ENCODE data around the gene BICRA.
"Not testable (repeated sequence)": the region's sequence is repeated elsewhere in the genome, so short reads cannot be mapped to it uniquely, and the experiment has no call there.

Gene BICRA

DNA sequence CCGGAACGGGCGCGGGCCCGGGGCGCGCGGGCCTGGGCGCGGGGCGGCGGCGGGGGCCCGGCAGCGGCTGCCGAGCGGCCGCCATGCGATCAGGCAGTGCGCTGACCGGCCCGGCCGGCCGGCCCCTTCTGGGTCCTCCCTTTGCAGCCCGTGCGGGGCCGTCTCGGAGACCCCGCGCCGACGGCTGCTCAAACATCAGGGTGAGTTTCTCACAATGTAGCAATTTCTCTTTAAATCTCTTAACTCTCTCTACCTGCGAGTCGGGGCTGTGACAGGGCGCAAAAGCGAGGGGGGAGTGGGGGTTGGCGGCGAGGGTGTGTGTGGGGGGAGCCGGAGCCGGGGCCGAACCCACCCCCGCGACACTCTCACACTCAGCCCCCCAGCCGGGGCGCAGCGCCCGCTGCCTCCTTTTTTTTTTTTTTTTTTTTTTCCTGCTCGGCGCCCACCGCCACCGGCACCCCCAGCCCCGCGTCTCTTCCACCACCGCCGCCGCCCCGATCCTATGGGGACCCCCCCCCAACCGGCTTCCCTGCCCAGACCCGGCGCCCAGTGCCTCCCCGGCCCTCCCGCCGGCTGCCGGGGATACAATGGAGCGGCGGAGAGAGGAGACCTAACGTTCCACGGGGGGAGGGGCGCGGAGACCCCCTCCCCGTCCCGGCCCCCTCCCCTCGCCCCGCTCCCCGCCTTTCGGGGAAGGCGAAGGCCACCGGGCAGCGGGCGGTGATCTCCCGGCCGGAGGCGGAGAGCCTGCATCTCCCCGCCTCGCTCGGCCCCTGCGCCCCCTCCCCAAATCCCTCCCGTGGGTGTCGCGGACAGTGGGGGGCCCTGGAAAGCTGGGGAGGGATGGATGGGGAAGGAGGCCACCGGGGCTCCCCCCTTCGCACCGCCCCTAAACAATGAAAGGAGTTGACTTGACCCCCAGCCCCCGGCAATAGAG lies at the start of gene BICRA:
BICRA (plus strand) TSS at position 166 of the 937 bp plus-strand sequence. CDS start 64,441 bp downstream, outside the sequence.
- DNase-seq = peak; percentile 73 to 74

DNA sequence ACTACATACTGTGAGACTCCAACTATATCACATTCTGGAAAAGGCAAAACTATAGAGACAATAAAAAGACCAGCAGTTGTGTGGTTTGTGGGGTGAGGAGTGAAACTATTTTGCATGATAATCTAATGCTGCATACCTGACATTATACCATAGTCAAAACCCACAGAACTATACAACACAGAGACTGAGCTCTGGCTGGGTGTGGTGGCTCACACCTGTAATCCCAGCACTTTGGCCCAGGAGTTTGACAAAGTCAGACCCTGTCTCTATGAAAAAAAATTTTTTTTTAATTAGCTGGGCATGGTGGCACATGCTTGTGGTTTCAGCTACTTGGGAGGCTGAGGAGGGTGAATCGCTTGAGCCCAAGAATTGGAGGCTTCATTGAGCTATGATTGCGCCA lies 47.9 kb upstream of the BICRA start:
- DNase-seq = no peak

DNA sequence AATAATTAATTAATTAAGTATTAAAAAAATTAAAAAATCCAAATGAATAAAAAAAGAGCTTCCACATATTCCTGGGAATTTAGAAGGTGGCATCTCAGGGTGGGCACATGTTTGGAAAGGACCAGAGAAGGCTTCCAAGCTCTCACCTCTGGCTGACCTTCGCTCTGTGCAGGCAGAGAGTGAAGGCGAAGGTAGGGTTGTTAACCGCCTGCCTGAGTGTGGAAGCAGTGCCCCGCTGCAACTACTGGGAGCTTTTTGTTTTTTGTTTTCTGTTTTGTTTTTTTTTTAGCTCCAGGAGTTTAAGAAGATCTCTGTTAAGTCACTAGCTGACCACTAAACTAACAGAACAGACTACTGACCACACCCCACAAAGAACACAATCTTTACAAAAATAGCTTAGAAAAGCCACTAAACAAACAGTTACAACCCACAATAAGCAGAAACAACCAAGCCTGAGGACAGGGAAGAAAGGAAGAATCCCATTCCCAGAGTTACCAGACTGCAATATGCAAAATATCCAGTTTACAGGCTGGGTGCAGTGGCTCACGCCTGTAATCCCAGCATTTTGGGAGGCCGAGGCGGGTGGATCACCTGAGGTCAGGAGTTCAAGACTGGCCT lies 47.4 kb upstream of the BICRA start:
- DNase-seq = no peak

DNA sequence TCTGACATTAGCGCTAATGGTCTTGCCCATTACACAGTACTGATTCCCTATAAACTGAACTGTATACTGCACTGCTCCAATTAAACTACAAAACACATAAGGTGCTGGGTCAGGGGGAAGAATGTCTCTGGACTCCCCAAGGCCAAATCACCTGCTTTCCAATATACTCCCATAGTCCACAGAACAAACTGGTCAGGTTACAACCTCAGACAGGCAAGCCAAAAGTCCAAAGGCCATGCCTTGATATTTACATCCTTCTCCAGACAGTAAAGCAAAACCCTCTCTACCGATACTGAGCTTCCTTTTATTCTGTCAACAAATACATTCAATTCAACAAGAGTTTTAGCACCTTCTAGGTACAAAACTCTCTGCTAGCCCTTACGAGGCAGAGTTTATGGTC lies 44.9 kb upstream of the BICRA start:
- no peak for DNase-seq

DNA sequence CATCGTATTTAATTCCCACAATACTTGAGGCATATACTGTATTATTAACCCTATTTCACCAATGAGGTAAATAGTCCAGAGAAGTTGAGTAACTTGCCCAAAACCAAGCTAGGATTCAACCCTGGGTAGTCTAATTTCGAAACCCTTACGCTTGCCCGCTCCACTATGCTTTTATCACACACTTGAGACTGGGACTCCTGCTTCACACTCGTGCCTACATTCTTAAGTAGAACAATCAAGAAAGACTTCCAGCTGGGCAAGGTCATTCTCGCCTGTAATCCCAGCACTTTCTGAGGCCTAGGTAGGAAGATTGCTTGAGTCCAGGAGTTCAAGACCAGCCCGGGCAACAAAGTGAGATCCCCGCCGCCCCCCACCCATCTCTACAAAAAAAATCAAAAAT lies 39.6 kb upstream of the BICRA start:
- no peak for DNase-seq

DNA sequence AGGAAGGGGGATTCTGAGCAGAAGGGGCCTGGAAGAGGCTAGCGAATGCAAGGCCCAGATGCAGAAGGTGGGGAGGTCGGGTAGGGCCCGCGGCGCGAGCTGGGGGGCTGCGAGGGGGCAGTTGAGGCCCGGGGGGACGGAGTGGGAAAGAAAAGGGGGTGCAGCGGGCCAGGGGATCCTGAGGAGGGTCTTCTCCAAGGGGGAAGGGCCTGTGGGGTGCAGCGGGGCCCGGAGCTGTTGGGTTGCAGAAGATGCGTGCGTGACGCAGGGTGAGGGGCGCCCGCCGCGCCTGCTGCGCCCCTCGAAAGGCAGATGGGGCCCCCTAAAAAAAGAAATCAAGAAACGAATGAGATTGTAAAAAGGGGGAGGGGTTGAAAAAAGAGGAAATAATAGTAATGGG lies 36.3 kb upstream of the BICRA start:
- no peak for DNase-seq

DNA sequence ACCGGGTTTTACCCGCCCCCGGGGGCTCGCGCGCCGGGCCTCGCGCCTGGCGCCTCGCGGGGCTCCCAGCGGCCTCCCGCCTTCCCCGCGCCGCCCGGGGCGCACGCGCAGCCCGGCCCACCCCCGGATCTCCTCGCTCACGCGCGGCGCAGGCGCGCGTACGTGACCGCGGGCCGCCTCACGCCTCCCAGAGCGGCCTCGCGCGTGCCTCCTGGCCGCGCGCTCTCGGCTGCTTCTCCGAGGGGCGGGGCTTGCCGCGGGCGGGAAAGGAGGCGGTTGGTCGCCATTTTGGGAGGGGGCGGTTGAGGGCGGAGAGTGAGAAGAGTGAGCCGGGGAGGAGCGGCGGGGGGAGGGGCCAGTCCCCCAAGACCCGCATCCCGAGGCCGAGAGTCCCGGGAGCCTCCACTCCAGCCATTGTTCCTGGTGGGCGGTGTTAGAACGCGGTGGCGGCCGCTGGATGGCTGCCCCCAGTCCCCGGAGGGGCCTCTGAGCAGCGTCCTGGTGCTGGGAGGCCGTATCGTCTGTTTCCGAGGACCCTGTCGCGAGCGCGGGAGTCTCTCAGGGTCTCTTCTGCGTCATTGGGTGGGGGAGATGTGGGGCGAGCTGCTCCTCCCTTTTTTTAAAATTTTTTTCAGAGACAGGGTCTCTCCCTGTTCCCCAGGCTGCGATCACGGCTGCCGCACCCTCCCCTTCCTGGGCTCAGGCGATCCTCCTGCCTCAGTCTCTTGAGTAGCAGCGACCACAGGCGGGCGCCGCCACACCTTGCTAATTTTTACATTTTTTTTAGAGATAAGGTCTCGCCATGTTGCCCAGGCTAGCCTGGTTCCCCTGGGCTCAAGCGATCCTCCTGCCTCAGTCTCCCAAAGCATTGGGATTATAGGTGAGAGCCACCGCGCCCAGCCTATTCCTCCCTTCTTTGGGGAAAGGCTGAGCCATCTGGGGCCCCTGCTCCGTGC lies 35.6 kb upstream of the BICRA start, which contains the start of gene ZNF541:
ZNF541 (minus strand) TSS at position 78 of the 956 bp plus-strand sequence. CDS start 17,292 bp downstream, outside the sequence.
- peak; percentile 87 to 88 for DNase-seq

DNA sequence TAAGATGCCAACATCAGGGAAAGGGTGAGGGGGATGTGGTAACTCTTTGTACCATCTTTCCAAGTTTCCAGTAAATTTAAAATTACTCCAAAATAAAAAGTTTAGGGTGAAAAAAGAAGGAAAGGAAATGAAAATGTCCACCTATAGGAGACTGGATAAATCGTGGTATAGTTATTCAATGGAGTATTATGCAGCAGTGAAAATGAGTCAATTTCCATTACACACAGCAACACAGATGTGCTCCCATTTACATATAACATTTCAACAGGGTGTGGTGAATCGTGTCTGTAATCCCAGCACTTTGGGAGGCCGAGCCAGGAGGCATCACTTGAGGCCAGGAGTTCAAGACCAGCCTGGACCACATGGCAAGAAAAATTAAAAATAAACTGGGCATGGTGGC lies 28.5 kb upstream of the BICRA start:
- DNase-seq = no peak

DNA sequence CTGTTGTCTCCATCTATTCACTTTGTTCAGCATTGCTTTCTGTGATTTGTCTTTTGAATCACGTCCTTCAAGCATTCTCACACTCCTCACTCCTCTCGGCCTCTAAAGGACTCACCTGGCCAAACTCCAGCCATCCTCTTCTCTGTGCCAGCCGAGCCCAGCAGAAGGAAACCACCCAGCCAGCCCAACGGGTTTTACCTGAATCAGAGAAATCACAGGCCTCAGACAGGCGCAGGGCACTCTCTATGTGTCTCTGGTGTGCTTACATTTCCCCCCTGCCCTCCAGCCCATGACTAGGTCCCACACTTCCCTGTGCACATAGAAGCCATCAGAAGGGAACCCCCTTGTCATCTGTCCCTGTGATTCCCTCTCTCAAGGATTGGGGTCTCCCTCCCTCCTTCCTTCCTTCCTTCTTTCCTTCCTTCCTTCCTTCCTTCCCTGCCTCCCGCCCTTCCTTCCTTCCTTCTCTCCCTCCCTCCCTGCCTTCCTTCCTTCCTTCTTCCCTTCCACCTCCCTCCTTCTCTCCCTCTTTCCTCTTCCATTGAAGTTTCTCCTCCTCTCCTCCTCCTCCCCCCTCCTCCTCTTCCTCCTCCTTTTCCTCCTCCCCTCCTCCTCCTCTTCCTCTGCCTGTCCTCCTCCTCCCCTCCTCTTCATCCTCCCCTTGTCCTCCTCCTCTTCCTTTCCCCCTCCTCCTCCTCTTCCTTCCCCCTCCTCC lies 27.2 kb upstream of the BICRA start:
- no peak for DNase-seq

DNA sequence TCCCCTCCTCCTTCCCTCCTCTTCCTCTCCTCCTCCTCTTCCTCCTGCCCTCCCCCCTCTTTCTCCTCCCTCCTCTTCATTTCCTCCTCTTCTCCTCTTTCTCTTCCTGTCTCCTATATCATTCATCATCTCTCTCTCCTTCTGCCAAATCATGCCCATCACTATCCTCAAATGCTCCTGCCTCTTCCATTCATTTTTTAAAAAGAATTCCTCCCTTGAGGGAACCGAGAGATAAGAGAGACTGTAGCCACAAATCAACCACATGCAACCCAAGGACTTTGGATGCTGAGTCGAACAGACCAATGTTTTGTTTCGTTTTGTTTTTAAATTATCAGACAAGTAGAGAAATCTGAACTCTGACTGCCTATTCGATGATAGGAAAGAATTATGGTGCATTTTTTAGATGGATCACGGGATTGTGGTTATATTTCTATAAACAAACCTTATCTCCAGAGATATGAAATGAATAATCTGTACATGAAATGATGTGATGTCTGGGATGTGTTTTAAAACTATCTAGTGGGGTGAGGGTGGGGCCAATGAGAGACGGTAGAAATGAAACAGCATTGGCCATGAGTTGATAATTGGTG lies 26.5 kb upstream of the BICRA start:
- DNase-seq = no peak

DNA sequence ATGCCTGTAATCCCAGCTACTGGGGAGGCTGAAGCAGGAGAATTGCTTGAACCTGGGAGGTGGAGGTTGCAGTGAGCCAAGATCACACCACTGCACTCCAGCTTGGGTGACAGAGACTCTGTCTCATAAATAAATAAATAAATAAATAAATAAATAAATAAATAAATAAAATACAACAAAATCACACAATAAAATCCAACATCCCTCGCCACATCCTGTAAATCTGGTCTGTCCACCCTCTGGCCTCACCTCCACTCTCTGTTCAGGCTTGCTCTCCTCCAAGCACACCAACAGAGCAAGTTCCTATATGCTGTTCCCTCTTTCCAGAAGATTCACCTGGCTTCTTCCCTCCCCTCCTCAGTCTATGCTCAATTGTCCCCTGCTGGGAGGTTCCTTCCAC lies 25.8 kb upstream of the BICRA start:
- DNase-seq = not testable (repeated sequence)

DNA sequence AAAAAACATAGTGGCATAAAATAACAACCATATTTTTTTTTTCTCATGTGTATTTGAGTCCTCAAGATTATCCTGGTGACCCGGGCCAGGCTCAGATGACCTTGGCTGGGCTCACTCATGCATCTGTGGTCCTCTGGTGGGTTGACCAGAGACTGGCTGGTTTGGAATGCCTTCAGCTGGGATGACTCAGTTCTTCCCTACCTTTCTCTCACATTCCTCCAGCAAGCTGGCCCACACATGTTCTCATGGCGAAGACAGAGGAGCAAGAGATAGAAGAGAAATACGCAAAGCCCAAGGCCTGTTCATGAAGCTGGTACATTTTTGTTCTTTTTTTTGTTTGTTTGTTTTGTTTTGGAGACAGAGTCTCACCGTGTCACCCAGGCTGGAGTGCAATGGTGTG lies 21.6 kb upstream of the BICRA start:
- no peak for DNase-seq

DNA sequence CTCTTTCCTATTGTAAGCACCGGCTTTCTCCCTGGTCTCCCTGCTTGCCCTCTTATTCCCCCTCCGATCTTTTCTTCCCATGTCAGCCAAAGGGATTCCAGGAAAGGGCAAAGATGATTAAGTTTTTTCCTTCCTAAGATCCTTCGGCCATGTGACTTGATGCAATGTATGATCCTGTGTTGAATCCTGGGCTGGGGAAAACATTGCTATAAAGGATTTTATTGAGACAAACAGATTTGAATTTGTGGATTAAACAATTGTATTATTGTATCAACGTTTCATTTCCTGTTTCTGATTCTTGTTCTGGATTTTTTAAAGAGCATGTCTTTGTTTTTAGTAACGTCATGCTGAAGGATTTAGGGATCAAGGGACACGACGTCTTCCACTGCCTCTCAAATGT lies 19.1 kb upstream of the BICRA start:
- DNase-seq = no peak

DNA sequence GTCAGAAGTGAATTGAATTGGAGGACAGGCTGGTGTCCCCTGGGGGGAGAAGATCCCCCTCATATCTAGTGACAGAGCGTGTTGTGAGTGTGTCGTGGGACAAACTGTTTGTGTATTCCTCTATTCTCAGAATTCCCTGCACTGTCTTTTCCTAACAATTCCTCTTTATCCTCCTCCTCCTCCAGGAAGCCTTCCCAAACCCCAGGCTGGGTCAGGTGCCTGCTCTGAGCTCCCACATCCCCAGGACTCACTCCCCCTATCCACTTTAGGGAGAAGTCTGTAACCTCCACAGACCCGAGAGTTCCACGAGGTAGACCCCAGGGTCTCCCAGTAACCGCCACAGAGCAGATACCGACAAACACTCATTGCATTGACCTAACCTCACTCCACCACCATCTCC lies 15.1 kb upstream of the BICRA start:
- no peak for DNase-seq

DNA sequence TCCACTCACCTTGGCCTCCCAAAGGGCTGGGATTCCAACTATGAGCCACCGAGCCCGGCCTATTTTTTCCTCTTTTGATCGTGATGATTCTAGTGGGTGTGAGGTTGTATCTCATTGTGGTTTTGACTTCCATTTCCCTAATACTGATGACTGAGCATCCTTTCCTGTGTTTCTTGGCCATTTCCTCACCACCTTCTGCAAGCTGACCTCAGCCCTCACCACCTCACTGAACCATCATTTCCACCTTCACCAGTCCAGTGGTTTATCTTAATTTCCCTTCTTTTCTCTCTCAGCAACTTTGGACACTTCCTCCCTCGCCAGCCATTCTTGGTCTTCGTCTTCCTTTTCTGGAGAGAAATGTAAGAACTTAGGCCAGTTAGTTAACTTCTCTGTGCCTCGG lies 13.0 kb upstream of the BICRA start:
- no peak for DNase-seq

DNA sequence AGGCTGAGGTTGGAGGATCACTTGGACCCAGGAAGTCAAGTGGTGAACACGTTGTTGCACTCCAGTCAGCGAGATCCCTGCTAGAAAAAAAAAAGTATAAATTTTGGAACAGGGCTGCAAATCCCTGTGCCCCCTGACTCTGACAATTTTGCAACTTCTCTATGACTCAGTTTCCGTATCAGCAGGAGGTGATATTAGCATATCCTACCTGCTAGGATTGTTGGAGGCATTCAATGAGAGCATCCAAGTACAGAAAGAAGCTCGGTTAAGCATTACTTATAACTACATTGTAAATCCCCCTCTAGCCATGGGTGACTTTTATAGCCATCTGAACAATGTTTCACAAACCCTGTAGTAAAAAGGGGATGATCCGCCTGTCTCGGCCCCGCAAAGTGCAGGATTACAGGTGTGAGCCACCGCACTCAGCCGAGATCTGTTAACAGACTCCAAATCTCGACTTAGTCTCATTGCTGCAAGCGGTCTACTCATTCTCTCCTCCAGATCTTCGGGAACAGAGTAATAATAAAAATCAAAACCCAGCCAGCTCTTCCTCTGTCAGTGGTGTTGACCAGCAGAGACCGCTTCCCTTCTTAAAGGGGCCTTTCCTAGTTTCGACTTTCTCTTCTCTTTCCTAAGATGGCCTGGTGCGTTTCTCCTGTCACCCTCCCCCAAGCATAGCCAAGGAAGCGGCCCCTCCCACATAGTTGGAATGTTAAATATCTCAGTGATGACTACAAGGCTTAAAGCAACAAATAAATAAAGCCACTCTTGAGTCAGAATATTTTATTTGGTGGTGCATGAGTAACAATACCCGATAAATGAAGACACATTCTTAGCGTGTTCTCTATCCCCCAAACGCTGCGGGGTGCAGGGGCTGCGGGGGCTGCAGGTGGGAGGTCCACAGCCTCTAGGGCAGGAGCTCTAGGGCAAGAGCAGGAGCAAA lies 10.3 kb upstream of the BICRA start:
- no peak for DNase-seq

DNA sequence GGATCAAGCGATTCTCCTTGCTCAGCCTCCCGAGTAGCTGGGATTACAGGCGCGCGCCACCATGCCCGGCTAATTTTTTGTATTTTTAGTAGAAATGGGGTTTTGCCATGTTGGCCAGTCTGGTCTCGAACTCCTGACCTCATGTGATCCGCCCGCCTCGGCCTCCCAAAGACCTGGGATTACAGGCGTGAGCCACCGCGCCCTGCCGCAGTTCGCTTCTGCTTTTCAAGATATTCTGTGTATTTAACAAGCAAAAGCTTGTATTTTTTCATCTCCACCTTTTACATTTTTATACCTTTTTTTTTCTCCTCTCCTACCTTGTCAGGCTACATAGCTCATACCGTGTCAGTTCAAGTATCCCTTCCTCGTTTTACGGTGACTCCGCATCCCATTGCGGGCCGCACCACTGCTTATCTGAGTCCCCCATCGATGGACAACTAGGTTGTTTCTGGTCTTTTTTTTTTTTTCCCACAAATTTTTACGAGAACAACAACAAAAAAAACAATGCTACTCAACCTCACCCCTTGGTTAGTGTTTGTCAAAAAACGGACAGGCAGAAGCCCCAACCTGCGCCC lies 9.2 kb upstream of the BICRA start:
- DNase-seq = not testable (repeated sequence)

DNA sequence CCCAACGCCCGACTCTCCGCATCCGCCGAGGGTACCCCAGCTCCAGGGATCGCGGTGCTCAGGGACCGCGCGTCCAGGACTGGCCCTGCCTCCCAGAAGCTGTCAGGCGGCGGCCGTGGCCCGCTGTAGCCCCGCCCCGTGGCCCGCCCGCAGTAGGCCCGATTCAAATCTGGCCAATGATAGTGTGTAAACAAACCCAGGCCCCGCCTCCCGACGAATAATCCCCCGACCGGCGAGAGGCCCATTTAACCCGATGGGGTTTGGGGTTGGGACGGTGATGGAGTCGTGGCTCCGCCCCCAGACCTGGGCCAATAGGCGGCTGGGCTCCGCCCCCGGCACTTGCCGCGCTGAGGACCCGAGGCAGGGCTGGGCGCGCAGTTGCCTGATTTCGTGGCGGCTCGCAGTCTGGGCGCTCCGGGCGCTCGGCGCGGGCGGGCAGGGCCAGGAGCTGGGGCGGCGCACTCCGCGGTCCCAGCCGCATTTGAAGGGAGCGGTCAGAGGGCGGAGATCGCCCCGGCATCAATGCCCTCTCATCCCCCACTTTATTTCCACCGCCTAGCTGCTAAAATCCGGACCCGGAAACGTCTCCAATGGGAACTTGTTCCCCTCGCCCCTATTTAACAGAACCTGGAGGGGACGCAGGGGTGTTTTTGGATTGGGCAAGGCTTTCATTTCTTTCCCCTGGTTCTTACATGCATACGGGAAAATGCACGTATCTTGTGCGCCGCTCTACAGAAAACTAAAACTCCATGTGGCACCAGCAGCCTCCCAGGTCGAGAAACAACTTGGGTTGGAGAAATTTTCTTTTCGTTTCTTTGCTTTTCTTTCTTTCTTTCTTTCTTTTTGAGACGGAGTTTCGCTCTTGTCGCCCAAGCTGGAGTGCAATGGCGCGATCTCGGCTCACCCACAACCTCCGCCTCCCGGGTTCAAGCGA lies 8.4 kb upstream of the BICRA start:
- peak; percentile 100 for DNase-seq
